A673 (cell line): ENCODE data around the gene ARMC8.

Source experiments
- EZH2 ChIP-seq: fragments of 200-600 bp; sonication (generic); IDR thresholded peaks from 2 replicates; pipeline ENCODE4 v1.6.1; 2017; ENCODE audit warnings: borderline replicate concordance, low read depth, mild to moderate bottlenecking, mixed read lengths, antibody characterized with exemption, low read length; ENCODE audit not compliant: poor library complexity, severe bottlenecking
- TF ChIP-seq, protein P1 (sequence below): fragments of 300-800, 200-600 bp; sonication (generic); conservative IDR thresholded peaks from 2 replicates; pipeline ENCODE4 v1.5.1; 2017; ENCODE audit warnings: low read depth, mild to moderate bottlenecking, antibody characterized with exemption, low read length, moderate library complexity, mixed read lengths

DNA sequence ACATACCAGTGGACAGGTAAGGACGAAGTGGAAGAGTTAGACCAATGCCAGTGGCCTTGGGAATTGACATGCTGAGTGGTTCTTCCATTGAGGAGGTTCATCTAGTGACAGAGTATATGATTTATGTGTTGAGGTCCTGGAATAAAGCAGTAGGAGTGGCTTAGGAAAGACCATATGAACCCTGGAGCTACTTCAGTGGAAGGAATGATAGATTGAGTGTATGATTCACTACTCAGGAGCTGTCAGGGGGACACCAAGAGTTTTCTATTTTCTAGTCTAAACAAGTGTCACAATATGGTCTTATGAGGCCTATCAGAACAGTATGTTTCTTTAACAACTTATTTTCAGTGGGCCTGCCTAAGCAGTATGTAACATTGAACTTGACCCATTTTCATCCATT is 78.6 kb downstream of the ARMC8 start:
- TF ChIP-seq, protein P1, sequence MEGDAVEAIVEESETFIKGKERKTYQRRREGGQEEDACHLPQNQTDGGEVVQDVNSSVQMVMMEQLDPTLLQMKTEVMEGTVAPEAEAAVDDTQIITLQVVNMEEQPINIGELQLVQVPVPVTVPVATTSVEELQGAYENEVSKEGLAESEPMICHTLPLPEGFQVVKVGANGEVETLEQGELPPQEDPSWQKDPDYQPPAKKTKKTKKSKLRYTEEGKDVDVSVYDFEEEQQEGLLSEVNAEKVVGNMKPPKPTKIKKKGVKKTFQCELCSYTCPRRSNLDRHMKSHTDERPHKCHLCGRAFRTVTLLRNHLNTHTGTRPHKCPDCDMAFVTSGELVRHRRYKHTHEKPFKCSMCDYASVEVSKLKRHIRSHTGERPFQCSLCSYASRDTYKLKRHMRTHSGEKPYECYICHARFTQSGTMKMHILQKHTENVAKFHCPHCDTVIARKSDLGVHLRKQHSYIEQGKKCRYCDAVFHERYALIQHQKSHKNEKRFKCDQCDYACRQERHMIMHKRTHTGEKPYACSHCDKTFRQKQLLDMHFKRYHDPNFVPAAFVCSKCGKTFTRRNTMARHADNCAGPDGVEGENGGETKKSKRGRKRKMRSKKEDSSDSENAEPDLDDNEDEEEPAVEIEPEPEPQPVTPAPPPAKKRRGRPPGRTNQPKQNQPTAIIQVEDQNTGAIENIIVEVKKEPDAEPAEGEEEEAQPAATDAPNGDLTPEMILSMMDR: no peak
- TF ChIP-seq EZH2: no peak
